SKM-1 (cell line): ENCODE results near the gene ZNF326.
"Not testable (repeated sequence)": the region's sequence is repeated elsewhere in the genome, so short reads cannot be mapped to it uniquely, and the experiment has no call there.

Experiments
- DNase-seq: peaks from one replicate; lab custom pipeline; 2025; ENCODE audit not compliant: unreplicated experiment; lab: John Stamatoyannopoulos, UW

ZNF326 gene

DNA sequence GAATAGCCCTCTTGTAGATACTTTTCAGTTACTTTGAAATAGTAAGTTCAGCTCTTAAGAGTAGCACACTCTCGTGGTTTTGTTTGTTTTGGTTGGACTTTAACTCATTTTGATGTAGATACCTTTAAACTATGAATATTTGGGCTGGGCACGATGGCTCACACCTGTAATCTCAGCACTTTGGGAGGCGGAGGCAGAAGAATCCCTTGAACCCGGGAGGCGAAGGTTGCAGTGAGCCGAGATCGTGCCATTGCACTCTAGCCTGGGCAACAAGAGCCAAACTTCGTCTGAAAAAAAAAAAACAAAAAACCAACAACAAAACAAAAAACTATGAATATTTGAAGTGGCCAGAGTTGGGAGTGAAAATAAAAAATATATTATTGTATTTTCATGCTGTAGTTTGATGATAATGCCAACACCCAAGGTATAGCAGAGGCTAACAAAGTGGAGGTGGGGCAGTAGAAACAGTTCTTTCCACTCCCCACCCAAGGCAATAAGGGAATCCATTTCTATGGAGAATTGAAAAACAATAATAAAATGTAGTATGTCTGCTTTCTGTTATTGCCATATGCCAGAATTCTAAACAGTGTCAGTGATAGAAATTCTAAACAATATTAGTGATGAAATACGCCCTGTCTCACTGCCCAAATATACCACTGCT, 1.7 kb downstream of the ZNF326 start:
- no peak for DNase-seq

DNA sequence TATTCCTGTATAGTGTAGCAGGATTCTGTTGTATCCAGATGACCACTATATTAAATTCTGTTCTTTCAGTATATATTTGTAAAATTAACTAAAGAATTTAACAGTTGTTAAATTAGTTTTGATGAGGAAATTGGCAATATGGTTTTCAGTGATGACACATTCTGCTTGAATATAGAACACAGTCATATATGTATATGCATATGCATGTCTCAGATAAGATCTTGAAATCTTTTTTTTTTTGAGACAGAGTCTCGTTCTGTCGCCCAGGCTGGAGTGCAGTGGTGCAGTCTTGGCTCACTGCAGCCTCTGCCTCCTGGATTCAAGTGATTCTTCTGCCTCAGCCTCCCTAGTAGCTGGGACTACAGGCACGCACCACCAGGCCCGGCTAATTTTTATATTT, 2.2 kb downstream of the ZNF326 start:
- not testable (repeated sequence) for DNase-seq

DNA sequence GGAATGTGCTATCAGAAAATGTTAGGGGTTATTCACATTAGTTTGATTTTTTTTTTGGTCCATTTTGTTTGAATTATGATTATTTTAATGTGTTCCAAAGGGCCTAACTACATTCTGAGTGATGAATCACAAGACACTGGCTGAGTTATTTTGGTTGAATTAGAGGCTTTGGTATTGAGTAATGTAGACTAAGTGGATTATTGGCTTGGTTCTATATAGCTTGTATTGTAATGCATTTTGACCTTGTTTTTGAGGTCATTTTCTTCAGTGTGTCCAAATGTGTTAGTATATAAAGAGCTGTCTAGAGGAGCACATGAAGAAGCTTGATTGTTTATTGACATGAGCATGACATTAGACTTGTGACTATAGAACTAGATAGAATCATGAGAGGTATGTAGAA, 3.4 kb downstream of the ZNF326 start:
- no peak for DNase-seq

DNA sequence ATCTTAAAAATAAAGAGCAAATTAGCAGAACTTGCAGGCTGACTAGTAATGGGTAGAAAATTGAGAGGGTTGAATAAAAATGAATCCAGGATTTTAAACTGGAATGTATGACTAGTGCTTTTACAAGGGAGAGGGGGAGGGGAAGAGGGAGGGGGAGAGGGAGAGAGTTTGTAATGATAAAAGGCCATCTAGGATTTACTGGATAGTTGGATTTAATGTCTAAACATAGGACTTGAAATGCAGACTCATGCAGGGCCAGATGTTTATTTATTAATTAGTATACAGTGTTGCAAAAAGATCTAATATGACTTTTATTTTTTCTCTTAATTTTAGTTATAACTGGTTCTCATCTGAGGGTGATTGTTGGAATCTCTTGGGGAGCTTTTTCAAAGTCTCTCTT, 4.3 kb downstream of the ZNF326 start:
- no peak for DNase-seq

DNA sequence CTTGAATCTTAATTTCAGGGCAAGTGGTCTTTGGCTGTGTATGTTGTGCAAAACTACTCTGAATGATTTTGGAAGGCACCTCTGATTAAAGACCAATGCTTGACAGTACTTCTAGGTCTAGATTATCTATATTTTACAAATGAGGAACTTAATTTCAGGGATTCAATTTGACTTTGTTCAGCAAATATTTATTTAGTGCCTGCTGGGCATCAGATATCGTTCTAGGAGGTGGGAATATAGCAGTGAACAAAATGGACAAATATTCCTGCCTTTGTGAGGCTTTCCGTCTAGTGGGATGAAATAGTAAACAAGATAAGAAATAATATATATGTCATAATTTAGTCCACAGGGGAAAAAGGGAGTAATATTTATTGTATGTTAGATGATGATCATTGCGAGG, 4.7 kb downstream of the ZNF326 start:
- DNase-seq = no peak

DNA sequence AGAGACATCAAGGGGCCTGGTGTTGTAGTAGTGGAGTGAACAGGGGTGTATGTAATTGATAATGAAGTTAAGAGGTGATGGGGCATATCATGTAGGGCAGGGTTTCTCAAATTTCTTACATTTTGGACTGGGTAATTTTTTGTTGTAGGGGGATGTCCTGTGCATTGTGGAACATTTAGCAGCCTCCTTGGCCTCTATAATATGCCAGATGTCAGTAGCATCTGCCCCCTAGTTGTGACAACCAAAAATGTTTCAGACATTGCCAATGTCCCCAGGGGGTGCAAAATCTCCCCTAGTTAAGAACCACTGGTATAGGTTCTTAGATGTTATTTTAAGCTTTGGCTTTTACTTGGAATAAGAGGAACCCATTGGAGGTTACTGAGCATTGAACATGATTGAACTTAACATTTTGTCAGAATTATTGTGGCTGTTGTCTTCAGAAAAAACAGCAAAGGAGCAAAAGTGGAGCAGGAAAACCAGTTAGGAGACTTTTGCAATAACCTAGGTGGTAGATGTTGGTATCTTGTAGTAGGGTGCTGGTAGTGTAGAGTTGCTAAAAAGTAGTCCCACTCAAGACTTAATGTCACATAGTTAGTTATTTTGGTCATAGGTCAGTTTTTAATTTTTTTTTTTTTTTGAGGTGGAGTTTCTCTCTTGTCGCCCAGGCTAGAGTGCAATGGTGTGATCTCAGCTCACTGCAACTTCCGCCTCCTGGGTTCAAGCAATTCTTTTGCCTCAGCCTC, 6.2 kb downstream of the ZNF326 start:
- DNase-seq = no peak

DNA sequence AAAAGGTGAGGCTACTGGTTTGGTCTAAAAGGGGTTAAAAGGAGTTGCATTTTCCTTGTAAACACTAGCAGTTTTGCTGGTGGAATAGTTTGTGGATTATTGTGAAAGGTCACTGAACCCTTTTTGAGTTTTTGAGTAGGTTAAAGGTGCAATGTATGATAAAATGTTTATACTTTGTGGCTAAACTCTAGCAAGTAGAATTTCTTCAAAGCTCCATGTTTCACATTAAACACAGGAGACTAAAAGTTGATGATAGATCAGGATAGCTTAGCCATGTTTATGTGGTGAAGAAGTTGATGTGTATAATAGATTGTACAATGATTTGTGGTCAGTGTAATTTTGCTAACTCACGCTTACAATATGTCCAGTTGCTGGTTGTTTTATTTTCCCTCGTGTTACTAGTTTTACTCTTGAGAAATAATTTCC, 13.1 kb downstream of the ZNF326 start:
- DNase-seq = no peak

DNA sequence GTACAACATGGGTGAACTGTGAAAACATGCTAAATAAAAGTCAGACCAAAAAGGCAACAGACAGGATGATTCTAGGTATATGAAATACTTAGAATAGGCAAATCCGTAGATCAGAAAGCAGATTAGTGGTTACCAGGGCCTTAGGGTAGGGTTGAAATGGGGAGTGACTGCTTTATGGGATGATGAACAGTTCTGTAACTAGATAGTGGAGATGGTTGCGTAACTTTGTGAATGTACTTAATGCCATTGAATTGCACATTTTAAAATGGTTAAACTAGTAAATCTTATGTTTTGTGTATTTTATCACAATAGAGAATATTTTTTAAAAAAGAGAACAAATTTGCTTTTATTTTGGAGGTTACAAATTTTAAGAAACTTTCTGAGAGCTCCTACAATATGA, 17.4 kb downstream of the ZNF326 start:
- no peak for DNase-seq

DNA sequence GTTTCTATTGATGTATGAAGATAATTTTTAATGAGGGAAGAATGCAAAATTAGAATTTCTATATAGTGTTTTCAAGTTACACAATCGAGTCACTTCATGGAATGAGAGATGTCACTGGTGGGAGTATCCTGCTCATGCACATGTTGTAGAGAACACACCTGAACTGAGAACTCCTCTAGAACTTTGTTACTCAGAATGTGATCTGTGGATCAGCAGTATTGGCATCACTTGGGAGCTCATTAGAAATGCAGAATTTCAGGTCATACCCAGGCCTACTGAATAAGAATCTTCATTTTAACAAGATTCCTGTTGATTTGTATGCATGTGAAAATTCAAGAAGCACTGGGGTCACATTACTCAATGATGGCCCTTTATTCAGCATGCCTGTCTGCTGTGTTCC, 28.8 kb downstream of the ZNF326 start:
- DNase-seq = no peak

DNA sequence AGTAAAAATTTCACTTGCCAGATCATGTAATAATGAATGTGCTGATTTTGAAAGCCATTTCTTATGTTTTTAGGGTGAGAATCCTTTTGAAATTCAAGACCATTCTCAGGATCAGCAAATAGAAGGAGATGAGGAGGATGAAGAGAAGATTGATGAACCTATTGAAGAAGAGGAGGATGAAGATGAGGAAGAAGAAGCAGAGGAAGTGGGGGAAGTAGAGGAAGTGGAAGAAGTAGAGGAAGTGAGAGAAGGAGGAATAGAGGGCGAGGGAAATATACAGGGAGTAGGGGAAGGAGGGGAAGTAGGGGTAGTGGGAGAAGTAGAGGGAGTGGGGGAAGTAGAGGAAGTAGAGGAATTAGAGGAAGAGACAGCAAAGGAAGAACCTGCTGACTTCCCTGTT, 32.4 kb downstream of the ZNF326 start:
- DNase-seq = no peak

DNA sequence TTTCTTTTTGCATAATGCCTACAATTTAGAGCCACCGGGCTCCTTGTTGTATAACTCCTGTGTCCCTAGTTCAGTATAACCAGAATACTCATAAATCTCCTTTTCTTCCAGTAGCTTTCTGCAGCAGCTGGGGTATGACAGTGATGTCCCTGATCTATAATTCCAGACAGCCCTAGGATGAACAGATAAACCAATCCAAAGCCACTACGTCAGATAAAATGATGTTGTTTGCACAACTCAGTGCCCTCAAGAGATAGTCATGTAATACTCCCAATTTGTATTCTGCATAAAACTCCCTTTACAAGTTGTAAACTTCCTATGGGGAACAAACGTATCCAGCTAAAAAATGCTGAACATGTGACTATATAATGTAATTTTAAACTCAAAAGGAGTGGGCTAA, 44.7 kb downstream of the ZNF326 start:
- no peak for DNase-seq

DNA sequence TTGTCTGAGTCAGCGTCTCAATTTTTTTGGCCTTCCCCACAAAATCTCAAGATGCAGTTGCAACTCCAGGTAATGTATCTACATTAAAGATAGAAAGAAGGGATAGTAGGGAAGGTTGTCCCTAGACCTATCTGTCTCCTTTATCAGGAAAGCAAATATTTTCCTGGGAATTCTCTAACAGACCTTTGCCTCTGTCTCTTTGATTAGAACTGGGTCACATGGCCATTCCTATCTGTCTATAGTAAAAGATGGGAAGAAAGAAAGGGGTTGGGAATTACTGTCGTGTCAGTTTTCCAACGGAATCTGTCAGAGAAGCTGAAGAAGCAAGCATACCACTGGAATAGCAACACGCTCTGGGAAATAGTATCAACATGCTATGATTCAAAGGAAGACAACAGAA, 48.7 kb downstream of the ZNF326 start:
- no peak for DNase-seq

DNA sequence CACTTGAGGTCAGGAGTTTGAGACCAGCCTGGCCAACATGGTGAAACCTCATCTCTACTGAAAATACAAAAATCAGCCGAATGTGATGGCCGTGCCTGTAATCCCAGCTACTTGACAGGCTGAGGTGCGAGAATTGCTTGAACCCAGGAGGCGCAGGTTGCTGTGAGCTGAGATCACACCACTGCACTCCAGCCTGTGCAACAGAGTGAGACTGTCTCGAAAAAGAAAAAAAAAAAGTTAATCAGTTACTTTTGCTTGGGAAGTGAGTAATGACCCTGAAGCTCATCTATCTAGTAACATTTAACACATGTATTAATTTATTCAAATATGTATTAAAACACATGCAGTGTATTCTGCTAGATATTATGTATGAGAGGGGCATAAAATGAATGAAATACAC, 49.4 kb downstream of the ZNF326 start:
- DNase-seq = no peak

DNA sequence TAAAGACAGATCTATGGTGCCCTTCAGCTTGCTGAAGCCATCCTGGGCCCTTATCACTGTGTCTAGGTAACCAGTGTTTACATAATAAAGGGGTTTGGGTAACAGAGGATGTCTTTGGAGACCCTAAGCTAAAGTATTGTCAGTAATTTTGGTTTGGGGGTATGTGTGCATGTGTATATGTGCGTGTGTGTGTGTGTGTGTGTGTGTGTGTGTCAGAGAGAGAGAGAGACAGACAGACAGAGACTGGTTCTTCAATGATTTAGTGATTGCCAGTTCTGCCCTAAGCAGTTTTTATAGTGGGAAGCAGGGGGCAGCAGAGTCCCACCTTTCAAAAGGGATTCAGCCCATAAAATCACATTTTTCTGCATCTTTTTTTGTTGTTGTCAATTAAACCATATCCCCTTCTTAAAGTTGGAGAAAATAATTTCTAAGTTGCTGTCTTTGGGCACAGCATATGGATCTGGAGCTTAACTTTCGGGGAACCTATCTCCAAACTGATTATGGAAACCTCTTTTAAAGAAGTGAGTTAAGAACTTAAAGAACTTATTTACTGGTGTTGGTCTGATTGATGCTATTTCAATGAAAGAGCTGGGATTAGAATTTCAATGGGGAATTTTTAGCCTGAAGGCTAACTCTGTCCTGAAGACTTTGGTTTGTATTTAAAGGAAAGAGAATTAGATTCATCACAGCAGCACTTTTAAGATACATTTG, 51.1 kb downstream of the ZNF326 start:
- DNase-seq = no peak

DNA sequence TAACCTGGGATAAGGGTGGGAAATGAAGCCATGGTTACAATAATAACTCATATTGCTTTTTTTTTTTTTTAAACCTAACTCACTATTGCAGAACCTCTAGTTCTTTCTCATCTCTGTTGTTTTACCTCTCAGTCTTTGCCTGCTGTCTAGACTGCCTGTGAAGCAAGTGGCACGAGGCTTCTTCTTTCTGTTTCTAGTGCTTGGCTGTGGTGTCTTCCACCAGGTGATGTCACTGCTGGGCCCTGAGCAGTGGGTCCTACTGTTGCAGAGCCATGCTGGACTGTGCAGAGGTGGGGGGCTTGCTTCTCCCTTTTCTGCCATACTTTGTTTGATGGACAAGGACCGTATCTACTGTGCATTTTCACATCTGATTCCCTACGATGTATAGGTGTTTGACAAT, 51.7 kb downstream of the ZNF326 start:
- DNase-seq = no peak

DNA sequence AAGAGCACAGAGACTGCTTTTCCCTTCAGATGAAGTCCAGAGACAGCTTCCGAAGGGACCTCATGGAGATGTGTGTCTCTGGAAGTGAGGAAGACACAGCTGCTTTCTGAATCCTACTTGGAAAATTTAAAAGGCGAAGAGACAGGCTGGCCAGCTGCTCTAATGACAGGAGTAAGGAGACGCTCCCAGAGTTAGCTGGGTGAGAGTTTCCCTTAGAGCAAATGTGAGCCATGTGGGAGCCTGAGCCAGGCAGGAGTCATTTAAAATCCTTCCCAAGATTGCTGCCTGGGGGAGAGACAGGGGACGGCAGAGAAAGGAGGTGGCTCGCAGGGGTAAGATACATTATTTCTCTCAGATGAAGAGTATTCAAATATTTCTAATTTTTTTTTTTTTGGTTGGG, 53.1 kb downstream of the ZNF326 start:
- DNase-seq = no peak

DNA sequence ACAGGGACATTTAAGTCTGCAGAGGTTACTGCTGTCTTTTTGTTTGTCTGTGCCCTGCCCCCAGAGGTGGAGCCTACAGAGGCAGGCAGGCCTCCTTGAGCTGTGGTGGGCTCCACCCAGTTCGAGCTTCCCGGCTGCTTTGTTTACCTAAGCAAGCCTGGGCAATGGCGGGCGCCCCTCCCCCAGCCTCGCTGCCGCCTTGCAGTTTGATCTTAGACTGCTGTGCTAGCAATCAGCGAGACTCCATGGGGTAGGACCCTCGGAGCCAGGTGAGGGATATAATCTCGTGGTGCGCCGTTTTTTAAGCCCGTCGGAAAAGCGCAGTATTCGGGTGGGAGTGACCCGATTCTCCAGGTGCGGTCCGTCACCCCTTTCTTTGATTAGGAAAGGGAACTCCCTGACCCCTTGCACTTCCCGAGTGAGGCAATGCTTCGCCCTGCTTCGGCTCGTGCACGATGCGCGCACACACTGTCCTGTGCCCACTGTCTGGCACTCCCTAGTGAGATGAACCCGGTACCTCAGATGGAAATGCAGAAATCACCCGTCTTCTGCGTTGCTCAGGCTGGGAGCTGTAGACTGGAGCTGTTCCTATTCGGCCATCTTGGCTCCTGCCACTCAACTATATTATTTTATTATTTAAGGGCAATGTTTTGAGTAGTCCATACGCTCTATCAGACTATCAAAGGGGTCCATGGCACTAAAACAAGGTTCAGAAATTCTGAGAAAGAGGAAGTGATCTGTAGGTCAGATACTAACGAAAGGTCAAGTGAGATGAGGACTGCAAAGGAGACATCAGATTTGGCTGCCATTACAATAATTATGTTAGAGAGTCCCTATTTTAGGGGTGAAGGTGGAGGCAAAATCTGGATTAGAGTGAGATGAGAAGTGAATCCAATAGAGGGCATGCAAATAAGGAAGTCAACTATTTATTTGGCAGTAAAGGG, 68.1 kb downstream of the ZNF326 start:
- DNase-seq = not testable (repeated sequence)

DNA sequence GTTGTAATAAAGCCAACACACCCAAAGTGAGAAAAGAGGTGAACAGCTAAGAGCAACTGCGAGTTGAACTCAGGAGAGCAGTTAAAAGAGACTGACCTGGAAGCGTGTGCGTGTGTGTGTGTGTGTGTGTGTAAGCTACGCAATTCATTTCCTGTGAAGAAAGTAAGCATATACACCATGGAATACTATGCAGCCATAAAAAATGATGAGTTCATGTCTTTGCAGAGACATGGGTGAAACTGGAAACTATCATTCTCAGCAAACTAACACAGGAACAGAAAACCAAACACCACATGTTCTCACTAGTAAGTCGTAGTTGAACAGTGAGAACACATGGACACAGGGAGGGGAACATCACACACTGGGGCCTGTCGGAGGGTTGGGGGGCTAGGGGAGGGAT, 69.2 kb downstream of the ZNF326 start:
- DNase-seq = not testable (repeated sequence)

DNA sequence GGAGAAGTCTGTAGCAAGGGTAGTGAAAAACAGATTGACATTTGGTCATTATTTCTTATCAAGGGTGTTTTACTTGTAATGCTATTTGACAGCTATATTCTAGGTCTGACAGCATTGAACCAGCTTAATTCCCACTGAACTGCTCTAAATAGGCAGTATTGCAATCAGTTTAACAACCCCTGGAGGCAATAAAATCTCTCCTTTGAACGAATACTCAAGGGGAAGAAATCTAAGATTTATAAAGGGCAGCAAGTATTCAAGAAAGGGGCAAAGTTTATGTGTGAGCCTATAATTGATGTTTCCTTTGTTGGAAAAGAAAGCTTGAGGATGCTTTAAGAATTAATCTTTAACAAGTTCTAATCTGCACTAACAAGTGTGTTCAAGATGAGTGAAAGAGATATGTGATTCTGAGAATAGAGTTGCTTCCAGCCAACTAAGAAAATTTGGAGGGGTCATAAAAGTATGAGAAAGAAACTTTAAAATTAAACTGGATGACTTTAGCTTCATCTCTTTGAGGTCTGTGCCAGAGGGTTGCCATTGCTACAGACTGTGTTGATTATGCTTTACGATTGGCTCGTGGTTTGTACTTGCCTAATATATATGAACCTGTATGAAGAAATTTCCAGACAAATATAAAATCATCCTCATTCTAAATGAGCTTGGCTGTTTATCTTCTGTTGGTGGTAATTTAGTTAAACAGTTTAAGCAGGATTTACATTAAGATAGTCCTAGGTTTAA, 72.5 kb downstream of the ZNF326 start:
- no peak for DNase-seq

DNA sequence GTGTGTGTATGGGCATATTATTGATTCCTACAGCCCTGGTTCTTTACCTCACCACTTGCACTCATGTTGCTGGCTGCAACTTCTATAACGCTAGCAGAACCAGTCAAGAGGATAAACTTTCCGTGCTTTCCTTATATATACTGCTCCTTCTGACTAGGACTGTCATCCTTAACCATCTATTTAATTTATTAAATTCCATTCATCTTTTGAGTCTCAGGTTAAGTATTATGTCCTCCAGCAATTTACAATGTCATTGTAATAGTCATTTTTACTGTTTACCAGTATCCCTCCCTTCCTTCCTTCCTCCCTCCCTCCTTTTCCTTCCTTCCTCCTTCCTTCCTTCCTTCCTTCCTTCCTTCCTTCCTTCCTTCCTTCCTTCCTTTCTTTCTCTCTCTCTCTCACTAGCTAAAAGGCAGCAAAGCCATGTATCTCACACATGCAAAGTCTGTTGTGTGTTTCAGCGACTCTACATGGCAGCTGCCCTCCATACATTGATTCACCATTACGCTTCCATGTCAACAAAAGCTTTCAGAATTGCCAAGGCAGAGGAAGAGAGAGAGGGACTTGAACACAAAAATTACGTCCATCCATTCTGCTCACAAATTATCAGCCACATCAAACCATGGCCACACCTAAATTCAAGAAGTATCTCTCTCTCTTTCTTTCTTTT, 73.8 kb downstream of the ZNF326 start:
- no peak for DNase-seq
